Activated naive CD8-positive, alpha-beta T cell (primary cell): ENCODE data around the gene RFX3.

ENCODE experiments used
- H3K27ac Mint-ChIP-seq: one replicate; pipeline ENCODE4 v1.8.0; 2021; ENCODE audit warnings: mixed read lengths
- H3K27me3 Mint-ChIP-seq: one replicate; pipeline ENCODE4 v1.8.0; 2021; ENCODE audit warnings: mixed read lengths
- H3K36me3 Mint-ChIP-seq: one replicate; pipeline ENCODE4 v1.8.0; 2021; ENCODE audit warnings: mixed read lengths
- H3K4me1 Mint-ChIP-seq: one replicate; pipeline ENCODE4 v1.8.0; 2021; ENCODE audit warnings: low read depth, mixed read lengths
- H3K4me3 Mint-ChIP-seq: one replicate; pipeline ENCODE4 v1.8.0; 2021; ENCODE audit warnings: mild to moderate bottlenecking, mixed read lengths
- H3K9me3 Mint-ChIP-seq: one replicate; pipeline ENCODE4 v1.8.0; 2021; ENCODE audit warnings: low read depth, mixed read lengths

Gene RFX3

GRCh38 chr9:3521966-3522365 lies 3.8 kb downstream of the RFX3 start:
- Mint-ChIP-seq H3K4me1 (peaks cover 35% of the 10 kb centered on the region), H3K36me3 (no peaks in the 10 kb centered on the region), H3K27me3 (no peaks in the 10 kb centered on the region), H3K27ac (no peak overlapping the region), H3K4me3 (peak overlapping the region; percentile 41), H3K9me3 (no peaks in the 10 kb centered on the region)

DNA sequence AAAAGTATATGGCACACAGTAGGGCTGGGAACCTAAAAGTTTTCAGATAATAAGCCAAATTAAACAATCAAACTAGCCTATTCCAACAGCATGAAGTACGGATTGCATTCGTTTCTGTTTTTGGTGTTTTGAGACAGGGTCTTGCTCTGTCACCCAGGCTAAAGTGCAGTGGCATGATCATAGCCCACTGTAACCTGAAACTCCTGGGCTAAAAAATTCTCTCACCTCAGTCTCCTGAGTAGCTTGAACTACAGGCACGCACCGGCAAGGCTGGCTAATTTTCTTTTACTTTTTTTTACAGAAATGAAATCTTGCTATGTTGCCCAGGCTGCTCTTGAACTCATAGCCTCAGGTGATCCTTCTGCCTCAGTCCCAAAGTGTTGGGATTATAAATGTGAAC lies 5.2 kb downstream of the RFX3 start:
- Mint-ChIP-seq H3K4me3 (no peak overlapping the region), H3K4me1 (peaks cover 35% of the 10 kb centered on the region), H3K27me3 (no peaks in the 10 kb centered on the region), H3K27ac (no peak overlapping the region), H3K36me3 (no peaks in the 10 kb centered on the region), H3K9me3 (no peaks in the 10 kb centered on the region)

DNA sequence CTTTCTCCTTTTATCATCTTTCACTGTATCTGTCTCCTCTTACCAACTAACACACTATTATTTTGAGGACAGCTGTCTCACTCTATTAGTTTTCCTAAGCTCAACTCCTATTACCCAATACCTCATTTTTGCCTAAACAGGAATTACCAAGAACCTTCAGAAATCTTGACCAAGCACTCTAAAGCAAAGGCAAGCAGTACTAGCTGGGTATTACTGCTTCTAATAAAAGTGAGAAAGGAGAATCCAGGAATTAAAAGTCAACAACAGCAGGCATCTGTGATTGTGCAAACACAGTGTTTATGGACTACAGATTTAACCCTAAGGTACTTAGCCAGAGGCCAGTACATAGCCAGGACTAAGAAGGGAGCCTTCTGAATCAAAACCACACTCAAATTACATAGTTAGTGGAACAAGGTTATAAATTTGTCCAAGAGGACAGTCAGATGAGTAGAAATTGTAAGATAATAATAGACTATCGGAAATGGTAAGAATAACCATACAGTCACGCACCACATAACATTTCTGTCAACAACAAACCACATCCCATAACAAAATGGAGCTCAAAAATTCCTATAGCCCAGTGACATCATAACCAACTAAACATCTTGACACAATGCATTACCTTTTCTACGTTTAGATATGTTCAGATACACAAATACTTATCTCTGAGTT lies 8.3 kb downstream of the RFX3 start:
- Mint-ChIP-seq H3K4me3 (no peak overlapping the region), H3K4me1 (peaks cover 31% of the 10 kb centered on the region), H3K27ac (peak overlapping the region; percentile 6), H3K9me3 (no peaks in the 10 kb centered on the region), H3K36me3 (peaks cover 3% of the 10 kb centered on the region), H3K27me3 (no peaks in the 10 kb centered on the region)

DNA sequence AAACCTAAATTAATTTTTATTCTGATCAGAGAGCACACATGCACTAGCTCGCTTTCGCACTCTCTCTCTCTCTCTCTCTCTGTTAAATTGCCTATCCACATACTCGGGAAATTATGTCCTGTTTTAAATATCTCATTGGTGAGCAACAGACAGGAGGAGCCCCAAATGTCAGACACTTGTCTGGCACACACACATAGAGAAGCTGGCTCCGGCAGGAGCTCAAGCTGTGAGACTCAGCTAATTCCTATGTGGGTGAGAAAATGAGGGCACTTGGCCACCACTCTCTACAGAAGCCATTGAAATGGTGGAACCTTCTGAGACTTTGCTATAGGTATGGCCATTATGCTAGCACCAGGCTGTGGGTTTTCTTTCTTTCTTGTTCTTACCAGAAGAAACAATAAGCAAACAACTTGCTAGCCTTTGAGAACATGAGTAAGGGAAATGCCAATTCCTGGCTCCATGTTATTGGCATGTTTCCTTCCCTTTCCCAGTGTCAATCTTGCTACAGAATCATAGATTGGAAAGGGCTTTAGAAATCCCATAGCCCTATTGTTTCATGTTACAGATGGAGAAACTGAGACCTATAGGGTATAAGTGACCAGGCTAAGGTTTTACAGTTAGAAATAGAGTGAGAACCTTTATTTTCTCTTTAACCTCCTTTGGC lies 9.0 kb downstream of the RFX3 start:
- Mint-ChIP-seq H3K27me3 (no peaks in the 10 kb centered on the region), H3K36me3 (peaks cover 3% of the 10 kb centered on the region), H3K4me1 (peaks cover 24% of the 10 kb centered on the region), H3K27ac (no peak overlapping the region), H3K9me3 (no peaks in the 10 kb centered on the region), H3K4me3 (no peak overlapping the region)

- H3K27me3 Mint-ChIP-seq: no peaks in the 10 kb centered on the region
- H3K36me3 Mint-ChIP-seq: peaks cover 5% of the 10 kb centered on the region
- H3K9me3 Mint-ChIP-seq: no peaks in the 10 kb centered on the region
- H3K4me3 Mint-ChIP-seq: no peak overlapping the region
- H3K27ac Mint-ChIP-seq: no peak overlapping the region
- H3K4me1 Mint-ChIP-seq: peaks cover 25% of the 10 kb centered on the region
Observed at GRCh38 chr9:3515405-3515804, 10.4 kb downstream of the RFX3 start.

GRCh38 chr9:3514786-3515185 lies 11.0 kb downstream of the RFX3 start:
- peaks cover 5% of the 10 kb centered on the region for H3K36me3 Mint-ChIP-seq
- H3K4me3 Mint-ChIP-seq: no peak overlapping the region
- no peak overlapping the region for H3K27ac Mint-ChIP-seq
- H3K9me3 Mint-ChIP-seq: no peaks in the 10 kb centered on the region
- H3K27me3 Mint-ChIP-seq: no peaks in the 10 kb centered on the region
- H3K4me1 Mint-ChIP-seq: peaks cover 30% of the 10 kb centered on the region

- H3K4me1 Mint-ChIP-seq: peaks cover 39% of the 10 kb centered on the region
- H3K27ac Mint-ChIP-seq: no peak overlapping the region
Observed at GRCh38 chr9:3513265-3513818, 12.5 kb downstream of the RFX3 start.

DNA sequence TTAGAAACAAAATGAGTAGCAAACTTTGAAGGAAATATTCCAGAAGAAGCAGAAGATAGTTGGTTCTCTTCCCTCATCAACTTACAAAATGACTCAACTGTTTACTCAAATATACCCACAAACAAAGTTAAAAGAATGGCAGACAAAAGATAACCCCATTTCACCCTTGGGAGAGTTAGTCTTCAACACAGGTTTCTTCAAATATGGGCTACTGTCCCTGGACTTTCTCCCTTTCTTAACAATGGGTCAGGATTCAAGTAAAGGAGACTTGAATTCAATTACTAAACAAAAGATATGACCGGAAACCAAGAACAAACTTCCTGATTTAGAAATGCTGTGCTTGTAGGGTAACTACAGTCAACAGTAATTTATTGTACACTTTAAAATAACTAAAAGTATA lies 14.2 kb downstream of the RFX3 start:
- H3K4me1 Mint-ChIP-seq: peaks cover 47% of the 10 kb centered on the region
- H3K27ac Mint-ChIP-seq: no peak overlapping the region

More at GRCh38 chr9:3513265-3513818, 12.5 kb downstream of the RFX3 start:
- Mint-ChIP-seq H3K9me3 (no peaks in the 10 kb centered on the region), H3K27me3 (no peaks in the 10 kb centered on the region), H3K36me3 (peaks cover 5% of the 10 kb centered on the region), H3K4me3 (no peak overlapping the region)

DNA sequence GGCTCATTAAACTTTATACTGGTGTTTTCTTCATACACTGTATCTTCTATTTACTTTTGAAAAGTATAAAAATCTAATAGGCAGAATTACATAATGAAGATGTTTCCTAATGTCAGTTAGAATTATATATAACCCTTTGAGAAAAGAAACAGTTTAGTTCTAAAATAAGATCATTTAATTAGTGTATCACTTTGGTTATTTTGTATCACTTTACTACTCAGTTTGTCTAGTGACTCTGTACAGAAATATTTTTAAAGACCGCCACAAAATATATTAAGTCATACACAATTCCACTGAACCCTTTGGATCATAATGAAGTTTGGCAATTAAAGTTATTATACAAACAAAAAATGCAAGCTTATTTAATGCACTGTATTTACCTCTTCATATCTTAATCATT lies 15.0 kb downstream of the RFX3 start:
- Mint-ChIP-seq H3K36me3 (peaks cover 5% of the 10 kb centered on the region), H3K9me3 (no peaks in the 10 kb centered on the region), H3K27me3 (no peaks in the 10 kb centered on the region), H3K4me3 (no peak overlapping the region), H3K4me1 (peaks cover 49% of the 10 kb centered on the region), H3K27ac (no peak overlapping the region)

More for the DNA sequence above, 14.2 kb downstream of the RFX3 start:
- peaks cover 5% of the 10 kb centered on the region for H3K36me3 Mint-ChIP-seq
- H3K9me3 Mint-ChIP-seq: no peaks in the 10 kb centered on the region
- no peak overlapping the region for H3K4me3 Mint-ChIP-seq
- H3K27me3 Mint-ChIP-seq: no peaks in the 10 kb centered on the region

DNA sequence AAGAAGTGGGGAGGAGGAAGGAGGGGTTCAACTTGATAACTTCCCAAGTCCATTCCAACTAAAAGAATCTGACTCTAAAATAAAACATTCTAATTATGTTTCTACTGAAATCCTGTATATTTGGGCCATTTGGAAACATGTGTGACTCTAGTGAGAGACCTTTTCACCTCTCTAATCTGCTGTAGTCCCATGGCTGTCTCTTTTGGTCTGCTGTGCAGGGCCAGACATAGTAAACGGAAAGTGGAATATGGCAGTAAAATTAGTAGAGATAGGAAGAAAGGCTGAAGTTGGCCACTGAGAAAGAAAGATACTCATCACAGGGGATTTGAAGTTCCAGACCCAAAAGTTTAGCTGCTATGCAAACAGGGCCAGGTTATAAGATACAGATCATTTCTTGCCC lies 15.9 kb downstream of the RFX3 start:
- Mint-ChIP-seq H3K27me3 (no peaks in the 10 kb centered on the region), H3K27ac (peak overlapping the region; percentile 61), H3K36me3 (peaks cover 2% of the 10 kb centered on the region), H3K4me3 (no peak overlapping the region), H3K4me1 (peaks cover 50% of the 10 kb centered on the region), H3K9me3 (no peaks in the 10 kb centered on the region)

DNA sequence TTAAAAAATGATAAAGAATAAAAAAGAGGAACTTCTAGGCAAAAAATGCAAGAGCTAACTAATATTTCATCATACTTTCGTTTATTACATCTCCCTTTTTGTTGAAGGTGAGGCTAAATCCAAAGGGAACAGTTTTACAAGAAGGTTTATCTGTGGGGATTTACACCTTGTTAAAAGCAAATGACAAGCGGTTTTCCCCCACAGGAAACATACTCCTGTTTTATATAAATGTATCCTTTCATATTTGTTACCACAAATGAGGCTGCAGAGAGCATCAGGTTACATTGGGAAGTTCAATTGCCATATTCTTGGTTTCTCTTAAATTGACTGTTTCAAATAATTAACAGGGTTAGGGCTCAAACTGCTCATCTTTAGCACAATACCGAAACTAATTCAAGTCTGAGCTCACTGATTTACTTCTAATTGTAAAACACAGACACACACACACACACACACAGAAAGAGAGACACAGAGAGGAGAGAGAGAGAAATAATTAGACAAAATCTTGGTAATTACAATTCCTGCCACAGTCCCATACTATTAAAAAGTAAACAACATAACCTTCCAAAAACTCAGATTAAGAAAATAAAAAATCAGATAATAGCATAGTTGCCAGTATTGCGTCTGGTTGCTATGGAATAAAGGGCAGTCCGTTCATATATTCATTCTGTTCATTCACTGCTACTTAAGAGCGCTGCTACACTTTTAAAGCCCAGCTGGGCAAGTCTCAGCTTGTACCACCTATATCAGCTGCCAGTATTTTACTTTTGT lies 17.1 kb downstream of the RFX3 start:
- Mint-ChIP-seq H3K9me3 (no peaks in the 10 kb centered on the region), H3K27me3 (no peaks in the 10 kb centered on the region), H3K36me3 (peaks cover 2% of the 10 kb centered on the region), H3K4me1 (peaks cover 45% of the 10 kb centered on the region), H3K27ac (peak overlapping the region; percentile 74), H3K4me3 (peak overlapping the region; percentile 36)

DNA sequence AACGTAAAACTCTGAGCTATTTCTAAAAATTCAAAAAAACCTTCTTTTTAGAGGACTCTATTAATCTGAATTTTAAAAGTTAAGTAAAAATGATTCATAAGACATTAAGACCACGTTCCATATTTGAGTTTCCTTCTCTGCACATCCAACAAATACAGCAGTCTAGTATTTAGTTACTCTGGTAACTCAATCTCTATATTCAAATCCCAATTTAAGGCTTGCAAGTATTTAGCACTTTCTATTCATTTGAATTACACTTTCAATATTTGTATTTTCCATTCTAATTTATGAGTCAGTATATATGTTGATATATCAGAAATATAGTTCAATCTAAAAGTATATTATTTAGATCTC lies 17.7 kb downstream of the RFX3 start:
- H3K9me3 Mint-ChIP-seq: no peaks in the 10 kb centered on the region
- H3K4me1 Mint-ChIP-seq: peaks cover 44% of the 10 kb centered on the region
- H3K4me3 Mint-ChIP-seq: no peak overlapping the region
- H3K27ac Mint-ChIP-seq: peak overlapping the region; percentile 74
- H3K27me3 Mint-ChIP-seq: no peaks in the 10 kb centered on the region
- peaks cover 2% of the 10 kb centered on the region for H3K36me3 Mint-ChIP-seq

DNA sequence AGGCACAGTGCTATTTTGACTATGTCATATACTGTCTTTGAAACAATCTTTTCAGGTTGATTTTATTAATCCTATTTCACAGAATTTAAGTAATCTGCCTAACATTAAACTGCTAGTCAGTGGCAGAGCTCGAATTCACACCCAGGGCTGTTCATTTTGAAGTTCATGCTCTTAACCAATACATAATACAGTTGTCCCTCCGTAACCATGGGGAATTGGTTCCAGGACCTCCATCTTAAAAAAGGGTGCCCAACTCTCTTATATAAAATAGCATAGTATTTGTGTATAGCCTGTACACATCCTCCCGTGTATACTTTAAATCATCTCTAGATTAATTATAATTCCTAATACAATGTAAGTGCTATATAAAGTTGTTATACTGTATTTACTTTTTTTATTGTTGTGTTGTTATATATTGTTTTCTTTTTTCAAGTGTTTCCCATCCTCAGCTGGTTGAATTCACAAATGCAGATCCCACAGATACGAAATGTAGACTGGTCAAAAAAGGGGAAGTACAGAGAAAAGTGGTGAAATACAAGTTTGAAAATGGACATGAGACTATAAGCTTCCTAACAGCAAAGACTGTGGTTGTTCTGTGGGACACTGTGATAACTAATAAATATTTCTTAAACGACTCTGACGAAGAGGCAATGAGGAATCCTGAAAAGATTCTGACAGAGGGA lies 18.3 kb downstream of the RFX3 start:
- Mint-ChIP-seq H3K27me3 (no peaks in the 10 kb centered on the region), H3K4me3 (peak overlapping the region; percentile 1), H3K4me1 (peaks cover 47% of the 10 kb centered on the region), H3K36me3 (peaks cover 6% of the 10 kb centered on the region), H3K27ac (peak overlapping the region; percentile 74), H3K9me3 (no peaks in the 10 kb centered on the region)

- Mint-ChIP-seq H3K27ac (no peak overlapping the region), H3K27me3 (no peaks in the 10 kb centered on the region), H3K4me3 (no peak overlapping the region), H3K36me3 (peaks cover 5% of the 10 kb centered on the region), H3K9me3 (no peaks in the 10 kb centered on the region), H3K4me1 (peaks cover 46% of the 10 kb centered on the region)
Observed at GRCh38 chr9:3506164-3506563, 19.6 kb downstream of the RFX3 start.
